GM21390 (cell line): Measurements from ENCODE around the gene SLC49A3.
"Not testable (repeated sequence)": the region's sequence is repeated elsewhere in the genome, so short reads cannot be mapped to it uniquely, and the experiment has no call there.

Source experiments
- ATAC-seq: cut with Tn5 transposase; IDR thresholded peaks from one replicate; pipeline ENCODE4 v1.9.1; 2021; ENCODE audit not compliant: unreplicated experiment

The SLC49A3 gene

DNA sequence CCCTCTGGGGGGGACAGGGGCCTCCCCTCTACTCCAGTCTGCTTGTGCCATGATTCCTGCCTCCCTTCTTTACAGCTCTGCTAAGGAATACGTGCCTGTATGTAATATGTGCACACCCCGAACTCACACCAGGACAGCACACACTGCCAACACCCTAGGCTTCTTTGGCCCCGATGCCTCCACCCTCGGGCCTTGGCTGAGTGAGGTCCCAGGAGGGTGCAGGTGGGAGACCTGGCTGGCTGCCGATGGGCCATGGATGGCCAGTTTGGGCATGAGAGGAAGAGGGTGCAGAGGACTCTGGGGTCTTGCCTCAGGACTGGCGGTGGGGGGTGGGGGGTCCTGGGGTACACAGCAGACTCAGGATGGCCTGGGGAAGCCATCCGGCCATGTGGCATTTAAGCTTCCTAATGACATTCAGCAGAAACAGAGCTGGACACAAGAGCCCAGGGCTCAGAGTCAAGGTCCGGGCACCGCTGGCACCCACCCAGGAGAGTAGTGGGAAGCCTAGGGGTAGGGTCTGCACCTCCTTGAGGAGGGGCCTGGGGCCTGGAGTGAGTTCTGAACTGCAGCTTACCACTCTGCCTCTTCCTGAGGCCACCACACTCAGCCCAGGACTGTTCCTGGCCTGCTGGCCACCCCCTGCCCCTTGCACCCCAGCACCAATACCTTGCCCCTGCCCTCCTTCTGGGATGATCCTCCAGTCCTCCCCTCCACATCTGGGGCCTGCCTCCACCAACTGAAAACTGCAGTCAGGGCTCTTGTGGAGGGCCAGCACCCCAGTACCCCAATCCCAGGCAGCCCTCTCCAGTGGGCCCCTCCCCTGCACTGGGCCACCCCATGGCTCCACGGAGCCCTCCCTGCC, 14.6 kb upstream of the SLC49A3 start:
- no peak for ATAC-seq

DNA sequence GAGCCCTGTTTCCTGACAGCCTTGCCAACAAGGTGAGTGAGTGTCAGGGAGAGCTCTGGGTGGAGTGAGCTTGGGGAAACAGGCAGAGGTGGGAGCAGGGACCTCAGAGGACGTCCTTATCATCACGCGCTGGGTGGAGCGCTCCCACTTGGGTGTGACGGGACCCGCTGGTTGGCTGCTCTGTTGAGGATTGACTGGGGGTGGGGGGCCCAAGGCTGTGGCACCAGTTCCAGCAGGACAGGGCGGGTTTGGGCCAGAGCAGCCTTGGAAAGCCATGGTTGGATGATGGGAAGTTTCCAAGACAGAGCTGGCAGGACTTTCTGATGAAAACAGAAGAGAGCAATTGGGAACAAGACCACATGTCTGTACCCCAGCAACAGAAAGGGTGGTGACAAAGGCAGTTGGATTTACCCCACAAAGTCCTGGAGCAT, 13.7 kb upstream of the SLC49A3 start:
- no peak for ATAC-seq

DNA sequence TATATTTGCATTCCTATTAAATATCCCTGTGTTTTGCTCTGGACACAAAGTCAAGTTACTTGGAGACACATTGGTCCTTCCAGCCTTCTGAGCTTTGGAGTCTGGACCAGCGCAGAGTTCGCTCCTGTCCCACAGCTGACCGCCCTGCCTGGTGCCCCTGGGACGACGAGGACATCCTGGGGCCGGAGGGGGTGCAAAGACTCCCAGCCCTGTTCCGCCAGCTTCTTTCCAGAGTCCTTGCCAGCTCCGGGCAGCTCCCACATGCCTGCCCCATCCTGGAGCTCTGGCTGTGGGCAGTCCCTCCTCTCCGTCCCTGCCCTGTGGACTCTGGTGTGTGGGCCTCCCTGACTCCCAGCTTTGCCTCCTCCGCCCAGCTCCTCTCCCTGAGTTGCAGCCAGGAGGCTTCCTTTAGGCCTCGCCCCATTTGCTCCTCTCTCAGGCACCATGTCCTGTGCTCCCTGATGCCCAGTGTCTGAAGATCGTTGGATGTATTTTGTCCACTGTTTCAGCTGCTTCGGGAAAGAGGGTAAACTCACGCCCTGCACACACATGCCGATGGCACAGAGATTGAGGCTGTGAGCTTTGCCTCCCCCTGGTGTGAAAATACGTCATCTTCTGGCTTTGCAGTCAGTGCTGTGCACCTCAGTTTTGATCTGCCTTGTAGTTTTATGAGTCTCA, 11.8 kb upstream of the SLC49A3 start:
- ATAC-seq, result no peak

DNA sequence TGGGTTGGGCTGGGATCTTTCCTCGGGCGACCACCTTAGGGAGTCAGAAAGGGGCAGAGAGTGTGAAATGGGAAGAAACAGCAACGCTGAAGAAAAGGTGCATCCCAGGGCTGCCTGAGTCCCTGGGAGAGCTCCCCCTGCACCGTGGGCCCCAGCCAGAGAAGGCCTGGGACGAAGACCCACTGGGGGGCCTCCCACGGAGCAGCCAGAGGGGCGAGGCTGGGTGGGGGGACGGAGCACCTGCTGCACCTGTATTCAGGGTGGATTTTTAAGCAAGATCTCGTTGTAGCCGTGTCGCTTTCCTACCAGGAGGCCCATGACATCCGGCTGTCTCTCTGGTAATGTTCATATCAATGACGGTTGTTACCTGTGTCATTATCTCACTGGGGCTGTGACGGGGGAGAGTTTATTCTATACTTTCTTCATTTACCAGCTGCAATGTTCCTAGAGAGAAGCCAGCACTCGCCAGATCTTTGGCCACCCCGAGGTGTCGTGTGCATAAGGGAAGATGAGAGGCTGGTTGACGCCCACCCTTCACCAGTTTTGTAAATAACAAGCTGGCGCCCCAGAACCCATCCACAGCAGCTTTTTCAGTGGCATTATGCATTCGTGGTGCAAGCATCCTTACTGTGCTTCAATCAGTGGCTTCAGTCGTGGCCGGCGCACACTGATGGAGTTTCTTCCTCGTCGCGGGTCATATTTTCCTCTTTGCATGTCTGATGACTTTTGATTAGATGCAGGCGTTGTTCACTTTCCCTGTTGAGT, 11.0 kb upstream of the SLC49A3 start:
- no peak for ATAC-seq

DNA sequence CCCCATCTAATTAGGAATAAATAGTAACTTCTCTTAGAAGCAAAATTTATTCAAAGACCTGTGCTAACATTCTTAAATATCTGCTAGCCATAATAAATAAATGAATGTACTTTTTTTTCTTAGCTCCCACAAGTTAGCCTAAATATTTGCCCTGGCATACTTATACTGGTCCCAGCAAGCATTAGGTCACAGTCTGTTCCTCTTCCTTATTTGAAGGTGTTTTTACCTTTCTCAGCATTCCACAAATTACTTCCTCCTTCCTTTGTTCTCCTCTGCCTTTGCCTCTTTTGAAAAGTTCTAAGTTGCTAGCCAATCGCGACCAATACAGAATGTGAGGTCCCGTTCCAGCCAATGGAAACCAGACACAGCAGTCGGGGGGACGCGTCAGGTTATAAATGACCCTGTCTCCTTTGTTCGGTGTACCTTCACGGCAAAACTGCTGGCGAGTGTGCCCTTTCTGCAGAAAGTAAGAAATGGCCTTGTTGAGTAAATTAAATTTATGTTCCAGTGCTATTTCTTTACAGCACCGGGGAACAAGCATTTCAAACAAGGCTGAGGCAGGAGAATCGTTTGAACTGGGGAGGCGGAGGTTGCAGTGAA, 5.5 kb upstream of the SLC49A3 start:
- not testable (repeated sequence) for ATAC-seq

DNA sequence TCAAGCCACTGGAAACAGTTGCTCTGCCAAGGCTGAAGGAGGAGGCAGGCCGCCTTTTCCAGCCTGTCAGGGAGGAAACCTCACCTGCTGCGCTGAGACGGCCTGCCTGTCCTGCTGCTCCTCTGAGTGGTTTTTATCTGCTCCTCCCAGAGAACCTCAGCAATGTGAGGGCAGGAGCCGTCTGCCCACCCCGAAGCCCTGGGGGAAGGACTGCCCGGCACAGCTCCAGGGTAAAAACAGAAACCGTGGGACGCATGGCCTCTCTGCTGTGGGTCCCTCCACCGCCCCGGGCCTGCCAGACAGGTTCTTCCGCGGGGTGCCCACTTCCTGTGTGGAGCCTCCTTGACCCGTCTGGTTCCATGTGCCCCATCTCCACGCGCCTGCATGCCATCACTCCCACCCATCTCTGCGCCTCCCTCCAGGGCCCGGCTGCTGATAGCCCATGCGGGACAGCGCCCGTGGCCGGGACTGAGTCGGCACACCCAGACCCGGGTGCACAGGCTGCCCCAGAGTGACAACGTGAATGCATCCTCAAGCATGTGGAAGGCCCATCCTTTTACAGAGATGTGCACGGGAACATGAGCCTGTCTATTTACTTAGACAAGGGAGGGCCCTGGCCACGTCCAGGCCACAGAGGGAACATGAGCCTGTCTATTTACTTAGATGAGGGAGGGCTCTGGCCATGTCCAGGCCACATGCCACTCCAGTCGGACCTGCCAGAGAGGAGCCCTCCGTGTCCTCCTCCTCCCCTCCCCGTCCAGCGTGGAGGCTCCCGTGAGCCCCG, 4.0 kb upstream of the SLC49A3 start:
- no peak for ATAC-seq

DNA sequence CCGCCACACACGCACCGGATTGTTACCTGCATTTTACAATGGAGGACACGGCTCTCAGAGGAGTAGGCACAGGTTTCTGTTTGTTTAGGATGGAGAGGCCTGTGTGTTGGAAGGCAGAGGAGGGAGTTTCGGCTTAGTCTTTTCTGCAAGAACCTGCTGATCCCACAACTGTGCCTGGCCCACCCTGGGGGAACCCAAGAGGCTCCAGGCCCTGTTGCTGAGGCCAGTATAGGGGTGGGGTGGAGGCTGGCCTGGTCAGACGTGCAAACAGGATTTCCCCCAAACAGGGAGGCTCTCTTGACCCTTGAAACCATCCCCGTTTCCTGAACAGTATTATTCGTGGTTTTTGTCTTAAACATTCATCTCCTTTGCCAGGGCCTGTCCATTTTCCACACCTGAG, 772 bp upstream of the SLC49A3 start:
- ATAC-seq, result no peak

DNA sequence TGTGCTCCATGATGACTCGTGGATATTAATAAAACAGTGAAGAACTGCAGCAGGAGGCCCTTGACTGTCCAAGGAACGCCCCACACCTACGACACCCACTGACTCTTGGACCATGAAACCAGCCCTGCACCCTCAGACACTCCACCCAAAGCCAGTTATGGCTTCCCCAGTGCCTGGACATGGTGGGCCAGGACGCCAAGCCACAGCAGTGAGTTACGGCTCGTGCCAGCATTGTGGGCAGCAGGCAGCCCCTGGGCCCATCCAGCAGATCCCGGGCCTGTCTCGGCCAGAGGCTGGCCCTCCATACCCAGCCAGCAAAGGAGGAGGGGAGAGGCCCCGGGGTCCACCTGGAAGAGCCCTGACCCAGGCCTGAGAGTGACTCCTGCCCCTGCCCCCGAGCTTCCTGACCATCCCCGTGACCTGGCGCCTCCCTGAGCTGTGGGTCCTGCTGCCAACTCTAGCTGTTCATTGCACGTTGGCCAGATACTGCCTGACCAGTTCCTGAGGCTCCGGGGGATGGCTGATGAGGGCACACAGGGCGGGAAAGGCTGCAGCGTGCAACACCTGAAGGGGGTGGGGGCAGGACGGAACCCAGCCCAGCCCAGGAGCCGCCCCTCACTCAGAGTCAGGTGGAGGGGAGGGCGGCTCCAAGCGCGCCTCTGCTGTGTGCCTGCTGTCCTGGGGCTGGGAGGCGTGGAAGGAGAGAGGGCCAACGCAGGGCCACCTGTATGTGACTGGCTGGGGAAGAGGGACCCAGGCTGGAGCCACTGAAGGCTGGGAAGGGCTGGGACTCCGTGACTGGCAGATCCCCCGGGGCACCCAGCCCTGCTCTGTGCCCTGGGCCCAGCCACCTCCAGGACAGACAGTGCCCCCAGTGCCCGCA, 739 bp downstream of the SLC49A3 start:
- no peak for ATAC-seq

DNA sequence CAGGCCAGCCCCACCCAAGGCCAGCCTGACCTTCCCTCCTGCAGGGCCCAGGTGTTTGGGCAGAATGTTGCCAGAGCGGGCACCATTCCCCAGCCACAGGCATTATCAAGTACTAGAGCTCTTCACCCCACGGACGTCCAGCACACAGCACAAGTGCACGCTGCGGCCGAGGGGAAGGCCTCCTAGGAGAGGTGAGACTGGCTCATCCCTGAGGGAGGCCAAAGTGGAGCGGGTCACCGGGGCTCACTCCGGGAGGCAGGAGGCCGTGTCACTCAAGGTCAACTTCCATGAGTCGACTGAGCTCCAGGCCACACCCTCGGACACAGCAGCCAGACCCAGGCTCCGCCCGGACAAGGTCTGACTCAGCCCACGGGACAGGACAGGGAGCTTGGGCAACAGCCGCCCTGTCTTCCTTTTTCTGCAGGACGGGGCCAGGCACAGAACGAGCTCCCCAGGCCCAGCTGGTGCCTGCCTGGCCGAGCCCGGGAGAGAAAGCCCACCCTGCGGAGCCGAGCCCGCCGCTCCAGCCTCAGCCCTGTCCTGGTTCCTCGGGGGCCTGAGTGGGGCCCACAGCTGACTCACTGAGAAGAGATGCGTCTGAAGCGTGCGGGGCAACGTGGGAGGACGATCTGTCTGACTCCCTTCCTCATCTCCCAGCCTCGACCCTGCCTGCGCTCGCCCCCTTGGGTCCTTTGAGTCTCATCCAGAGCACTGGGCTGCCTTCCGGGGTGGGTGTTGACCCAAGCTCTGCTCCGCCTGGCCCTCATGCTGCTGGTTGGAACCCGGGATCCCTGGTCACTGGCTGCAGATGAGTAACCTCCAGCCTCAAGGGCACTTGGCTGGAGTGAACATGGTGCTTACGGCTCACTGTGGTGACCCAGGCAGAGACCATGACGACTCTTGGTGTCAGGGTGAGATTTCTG, 1.6 kb downstream of the SLC49A3 start:
- no peak for ATAC-seq

DNA sequence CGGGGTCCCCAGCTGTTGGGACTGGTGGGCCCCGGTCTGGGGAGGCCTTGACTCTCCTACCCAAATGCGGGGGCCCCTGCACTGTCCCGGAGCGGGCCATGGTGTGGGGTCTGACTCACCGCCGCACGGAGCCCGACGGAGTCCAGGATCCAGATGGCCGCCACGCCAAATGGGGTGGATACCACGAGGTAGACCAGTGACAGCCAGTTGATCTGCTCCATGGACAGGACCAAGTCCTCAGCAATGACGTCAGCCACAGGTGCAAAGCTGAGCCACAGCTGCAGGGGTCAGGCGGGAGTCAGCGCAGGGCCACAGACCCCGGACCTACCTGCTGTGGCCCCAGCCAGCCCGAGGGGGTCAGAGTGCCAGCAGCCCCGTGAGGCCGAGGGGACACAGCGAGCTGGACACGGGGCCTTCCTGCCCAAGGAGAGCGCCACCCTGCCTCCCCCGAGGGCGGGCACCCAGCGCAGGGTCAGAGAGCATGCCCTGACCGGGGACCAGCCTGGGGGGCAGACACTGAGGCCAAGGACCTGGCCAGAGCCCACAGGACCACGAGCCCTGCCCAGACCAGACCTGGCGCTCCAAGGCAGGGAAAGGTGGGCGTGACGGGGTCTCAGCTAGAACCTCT, 2.4 kb downstream of the SLC49A3 start:
- no peak for ATAC-seq

DNA sequence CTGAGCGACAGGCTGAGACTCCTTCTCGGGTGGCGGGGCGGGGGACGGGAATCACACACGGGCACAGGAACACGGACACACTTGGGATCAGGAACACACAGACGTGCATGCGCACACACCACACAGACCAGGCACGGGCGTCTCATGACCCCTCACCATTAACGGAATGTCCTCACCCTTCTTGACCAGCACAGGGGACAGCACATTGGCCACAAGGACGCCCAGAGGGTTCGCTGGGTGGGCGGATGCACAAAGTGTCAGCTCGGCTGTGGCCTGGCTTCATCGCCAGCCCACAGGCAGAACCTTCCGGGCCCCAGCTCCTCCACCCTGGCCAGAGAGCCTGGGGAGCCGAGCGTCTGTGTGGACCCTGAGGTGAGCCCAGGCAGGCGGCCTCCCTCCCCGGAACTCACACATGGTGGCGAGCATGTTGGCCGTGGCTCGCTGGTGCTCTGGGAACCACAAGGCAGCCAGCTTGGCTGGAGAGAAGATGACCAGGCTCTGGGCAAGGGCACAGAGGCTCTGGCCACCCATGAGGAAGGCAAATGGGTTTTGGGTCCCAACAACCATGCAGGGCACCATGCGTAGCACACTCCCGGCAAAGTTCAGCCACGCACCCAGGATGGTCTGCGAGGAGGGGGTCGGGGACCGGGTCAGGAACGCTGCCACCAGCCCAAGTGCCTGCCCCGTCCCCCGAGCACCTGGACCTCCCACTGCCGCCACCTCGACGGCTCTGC, 3.1 kb downstream of the SLC49A3 start:
- no peak for ATAC-seq

DNA sequence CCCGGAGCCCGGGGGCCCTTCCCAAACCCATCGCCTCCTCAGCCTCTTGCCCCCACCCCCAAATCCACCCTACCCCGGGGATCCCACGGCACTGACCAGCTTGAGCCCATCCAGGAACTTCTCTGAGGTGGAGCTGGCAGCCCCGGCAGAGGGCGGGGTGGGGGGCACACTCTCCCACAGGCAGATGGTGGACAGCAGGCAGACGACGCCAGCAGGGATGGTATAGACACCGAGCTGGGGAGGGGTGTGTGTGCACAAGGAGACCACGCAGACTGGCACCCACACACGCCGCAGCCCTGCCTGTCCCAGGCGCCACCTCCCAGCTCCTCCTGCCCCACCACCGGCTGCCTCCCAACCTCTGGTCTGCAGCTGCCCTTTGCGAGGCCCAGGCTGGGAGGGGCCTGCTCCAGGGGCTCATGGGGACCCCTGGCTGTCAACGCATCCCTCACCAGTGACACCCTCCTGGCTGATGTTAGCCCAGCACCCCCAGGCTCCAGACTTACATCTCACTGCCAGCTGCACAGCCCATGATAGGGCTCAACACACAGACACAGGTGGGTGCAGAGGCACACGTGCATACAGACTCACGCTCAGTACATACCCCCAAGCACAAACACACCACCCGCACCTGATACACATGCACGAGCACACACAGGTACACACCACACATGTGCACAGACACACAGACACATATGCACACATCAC, 4.2 kb downstream of the SLC49A3 start:
- ATAC-seq, result no peak

DNA sequence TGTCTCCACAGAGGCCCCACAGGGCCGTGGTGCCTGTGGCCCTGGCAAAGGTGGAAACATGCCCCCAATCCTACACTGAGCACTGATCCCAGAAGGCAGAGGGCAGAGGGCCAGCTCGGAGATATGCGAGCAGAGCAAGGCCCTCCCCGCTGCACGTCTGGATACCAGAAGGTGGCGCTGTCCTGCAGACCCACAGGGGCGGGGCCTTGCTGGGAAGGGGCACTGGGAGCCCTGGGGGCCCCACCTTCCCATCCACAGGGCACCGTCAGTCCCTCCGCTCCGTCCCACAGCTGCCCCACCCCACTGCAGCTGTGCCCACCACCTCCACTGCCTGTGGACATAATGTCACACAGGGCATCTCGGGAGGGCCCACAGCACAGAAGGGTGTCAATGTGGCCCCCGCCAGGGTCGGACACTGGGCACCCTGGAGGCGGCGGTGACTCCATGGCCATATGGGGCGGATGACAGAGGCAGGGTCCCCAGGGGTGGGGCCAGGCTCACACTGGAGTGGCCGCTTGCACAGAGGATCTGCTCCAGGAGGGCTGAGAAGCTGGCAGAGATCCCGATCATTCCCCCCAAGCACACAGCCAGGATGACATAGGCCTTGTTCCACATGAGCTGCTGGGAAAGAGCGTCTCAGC, 4.8 kb downstream of the SLC49A3 start:
- no peak for ATAC-seq

DNA sequence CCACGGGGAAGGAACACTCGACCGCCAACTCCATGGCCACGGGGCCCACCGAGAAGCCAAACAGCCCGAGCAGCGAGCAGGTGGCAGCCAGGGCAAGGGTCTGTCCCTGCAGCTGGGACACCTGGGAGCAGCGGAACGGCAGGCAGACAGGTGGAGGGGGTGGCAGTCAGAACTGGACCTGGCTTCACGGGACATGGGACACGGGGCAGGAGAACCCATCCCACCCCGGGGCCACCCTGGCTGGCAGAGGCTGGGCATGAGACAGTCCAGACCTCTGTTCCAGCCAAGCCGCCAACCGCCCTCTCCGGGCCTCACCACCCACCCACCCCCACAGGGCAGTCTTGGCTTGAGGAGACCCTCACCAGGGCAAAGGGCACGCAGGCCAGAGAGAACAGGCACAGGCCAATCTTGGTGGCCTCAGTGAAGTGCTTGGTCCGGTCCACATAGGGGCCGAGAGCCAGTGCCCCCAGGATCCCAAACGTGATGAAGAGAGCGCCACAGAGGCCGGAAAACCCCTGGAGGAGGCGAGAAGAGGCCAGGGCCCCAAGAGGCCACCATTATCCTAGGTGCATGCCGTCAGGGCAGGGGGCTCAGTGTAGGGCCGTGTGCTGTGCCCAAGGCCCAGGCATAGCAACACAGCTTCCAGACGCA, 5.6 kb downstream of the SLC49A3 start:
- ATAC-seq, result no peak

DNA sequence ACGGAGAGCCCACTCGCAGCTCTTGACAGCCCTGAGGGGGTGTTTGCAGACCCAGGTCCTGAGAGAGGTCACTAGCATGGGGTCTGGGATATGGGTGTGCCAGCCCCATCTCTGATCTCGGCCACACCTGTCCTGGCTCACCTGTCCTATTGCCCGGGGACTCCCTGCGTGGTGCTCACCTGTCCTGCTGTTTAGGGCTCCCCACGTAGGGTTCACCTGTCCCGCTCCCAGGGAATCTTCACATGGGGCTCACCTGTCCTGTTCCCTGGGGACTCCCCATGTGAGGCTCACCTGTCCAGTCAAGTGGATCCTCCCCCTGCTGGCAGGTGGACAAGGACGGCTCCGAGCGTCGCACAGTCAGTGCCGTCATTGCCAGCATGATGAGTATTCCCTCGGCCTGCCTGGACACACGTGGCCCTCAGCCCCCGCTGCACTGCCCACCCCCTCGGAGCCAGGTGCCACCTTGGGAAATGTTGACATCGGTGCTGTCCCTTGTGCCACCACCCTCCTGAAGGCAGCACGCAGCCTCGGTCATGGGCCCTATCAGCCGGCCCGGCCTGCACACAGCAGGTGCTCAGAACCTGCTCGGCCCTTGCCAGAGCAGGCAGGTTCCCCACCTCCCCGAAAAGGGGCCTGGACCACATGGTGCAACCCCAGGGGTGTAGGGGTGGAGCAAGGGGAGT, 6.3 kb downstream of the SLC49A3 start:
- no peak for ATAC-seq
